GM23338 (cell line): Measurements from ENCODE around the gene NANP. TPM values are rescaled to one million over a fixed set of nuclear protein-coding genes. Genes with fewer than 3 reads are reported as not detected.
"Not testable (repeated sequence)": the region's sequence is repeated elsewhere in the genome, so short reads cannot be mapped to it uniquely, and the experiment has no call there.

Experiments
- ATAC-seq: fragments of 200-7000 bp; cut with Tn5 transposase; 3 replicates; pipeline ENCODE4 v1.9.1; 2020
- DNase-seq: peaks from one replicate; pipeline ENCODE4 v3.0.0-alpha.2; 2015; ENCODE audit warnings: low spot score
- H2AFZ ChIP-seq: fragments of 200-600 bp; sonication (generic); 2 replicates; pipeline ENCODE4 v1.8.0; 2016; ENCODE audit warnings: antibody characterized with exemption, mild to moderate bottlenecking, moderate library complexity
- H3F3A ChIP-seq: fragments of 200-600 bp; sonication (generic); replicated peaks from 2 replicates; pipeline ENCODE4 v1.8.0; 2017; ENCODE audit warnings: antibody characterized with exemption, mixed run types, low read depth
- H3K27ac ChIP-seq: fragments of 200-600 bp; sonication (generic); 2 replicates; pipeline ENCODE4 v1.6.1; 2016; ENCODE audit warnings: low read depth
- H3K27me3 ChIP-seq: fragments of 200-600 bp; sonication (generic); 2 replicates; pipeline ENCODE4 v1.8.0; 2016; ENCODE audit warnings: mild to moderate bottlenecking, mixed run types, moderate library complexity; ENCODE audit not compliant: insufficient read depth
- H3K36me3 ChIP-seq: fragments of 200-600 bp; sonication (generic); 2 replicates; pipeline ENCODE4 v1.8.0; 2016; ENCODE audit warnings: mild to moderate bottlenecking; ENCODE audit not compliant: insufficient read depth
- H3K4me1 ChIP-seq: fragments of 200-600 bp; sonication (generic); 2 replicates; pipeline ENCODE4 v1.8.0; 2016; ENCODE audit warnings: mild to moderate bottlenecking, moderate library complexity; ENCODE audit not compliant: insufficient read depth
- H3K4me2 ChIP-seq: fragments of 200-600 bp; sonication (generic); 2 replicates; pipeline ENCODE4 v1.7.1; 2017; ENCODE audit warnings: mixed run types
- H3K4me3 ChIP-seq: fragments of 200-600 bp; sonication (generic); 2 replicates; pipeline ENCODE4 v1.6.1; 2016; ENCODE audit warnings: mixed run types
- H3K79me2 ChIP-seq: fragments of 200-600 bp; sonication (generic); replicated peaks from 2 replicates; pipeline ENCODE4 v1.8.0; 2017; ENCODE audit warnings: mild to moderate bottlenecking; ENCODE audit not compliant: insufficient read depth
- H3K9me2 ChIP-seq: fragments of 200-600 bp; sonication (generic); 2 replicates; pipeline ENCODE4 v1.8.0; 2017; ENCODE audit not compliant: insufficient read depth
- H4K20me1 ChIP-seq: fragments of 200-600 bp; sonication (generic); replicated peaks from 2 replicates; pipeline ENCODE4 v1.8.0; 2017; ENCODE audit warnings: mild to moderate bottlenecking; ENCODE audit not compliant: insufficient read depth
- H3K27ac Mint-ChIP-seq: 2 replicates; pipeline ENCODE4 v1.8.0; 2020; ENCODE audit warnings: inconsistent platforms, mild to moderate bottlenecking, moderate library complexity, mixed read lengths
- H3K27me3 Mint-ChIP-seq: 3 replicates; pipeline ENCODE4 v1.8.0; 2022; ENCODE audit warnings: low read depth, mild to moderate bottlenecking, moderate library complexity, mixed read lengths, inconsistent platforms; ENCODE audit not compliant: insufficient read depth, poor library complexity
- H3K36me3 Mint-ChIP-seq: 3 replicates; pipeline ENCODE4 v1.8.0; 2021; ENCODE audit warnings: low read depth, mild to moderate bottlenecking, inconsistent platforms, moderate library complexity, mixed read lengths
- H3K4me1 Mint-ChIP-seq: 3 replicates; pipeline ENCODE4 v1.8.0; 2020; ENCODE audit warnings: mild to moderate bottlenecking, inconsistent platforms, mixed read lengths
- H3K4me3 Mint-ChIP-seq: 3 replicates; pipeline ENCODE4 v1.8.0; 2021; ENCODE audit warnings: moderate library complexity, mild to moderate bottlenecking, inconsistent platforms, mixed read lengths
- H3K9me3 Mint-ChIP-seq: 3 replicates; pipeline ENCODE4 v1.8.0; 2020; ENCODE audit warnings: moderate library complexity, mild to moderate bottlenecking, inconsistent platforms, mixed read lengths
- JUNB ChIP-seq: IDR thresholded peaks from one replicate; pipeline ENCODE4 v1.6.1; 2016; ENCODE audit warnings: antibody characterized with exemption; ENCODE audit not compliant: unreplicated experiment
- NANOG ChIP-seq: IDR thresholded peaks from 2 replicates; pipeline ENCODE4 v1.6.1; 2016; ENCODE audit warnings: antibody characterized with exemption, borderline replicate concordance
- POLR2AphosphoS5 ChIP-seq: IDR thresholded peaks from 2 replicates; pipeline ENCODE4 v1.6.1; 2016; ENCODE audit warnings: antibody characterized with exemption, low read depth
- ZNF114 ChIP-seq: fragments of 250-450 bp; sonication (Bioruptor Pico); IDR thresholded peaks from 2 replicates; pipeline ENCODE4 v1.5.0; 2020; ENCODE audit warnings: mild to moderate bottlenecking, moderate library complexity
- ZNF331 ChIP-seq: fragments of 250-450 bp; sonication (Bioruptor Pico); IDR thresholded peaks from 2 replicates; pipeline ENCODE4 v1.5.0; 2020; ENCODE audit warnings: low read depth, mild to moderate bottlenecking, moderate library complexity
- polyA plus RNA-seq: library from polyadenylated mRNA; unstranded; fragments of >200 nt; fragmentation: Nextera tagmentation; extraction: Ambion mirVana; gene quantifications from 2 replicates; pipeline ENCODE4 v1.2.1, GENCODE V29; 2016
- total RNA-seq: library from RNA; depleted of rRNA; stranded (reverse); fragments of >200 nt; shearing (Covaris generic); gene quantifications from 2 replicates; pipeline ENCODE4 v1.2.3, GENCODE V29; 2014
- TF ChIP-seq, protein P1 (sequence below), 2 experiments: fragments of 200-600 bp in 1 of 2; sonication (generic) in 1 of 2; conservative IDR thresholded peaks; 2 replicates each; pipeline versions ENCODE4 v1.5.1 to v1.6.1; 2016 to 2017; ENCODE audit warnings: antibody characterized with exemption in 2 of 2, low read depth in 2 of 2, mild to moderate bottlenecking in 2 of 2, moderate library complexity in 1 of 2
- TF ChIP-seq, protein P2 (sequence below): IDR thresholded peaks from 2 replicates; pipeline ENCODE4 v1.6.1; 2016; ENCODE audit warnings: antibody characterized with exemption

NANP gene
- total and polyA plus RNA-seq, 2 experiments from 2014 or later: 3.9 to 7.6 TPM

DNA sequence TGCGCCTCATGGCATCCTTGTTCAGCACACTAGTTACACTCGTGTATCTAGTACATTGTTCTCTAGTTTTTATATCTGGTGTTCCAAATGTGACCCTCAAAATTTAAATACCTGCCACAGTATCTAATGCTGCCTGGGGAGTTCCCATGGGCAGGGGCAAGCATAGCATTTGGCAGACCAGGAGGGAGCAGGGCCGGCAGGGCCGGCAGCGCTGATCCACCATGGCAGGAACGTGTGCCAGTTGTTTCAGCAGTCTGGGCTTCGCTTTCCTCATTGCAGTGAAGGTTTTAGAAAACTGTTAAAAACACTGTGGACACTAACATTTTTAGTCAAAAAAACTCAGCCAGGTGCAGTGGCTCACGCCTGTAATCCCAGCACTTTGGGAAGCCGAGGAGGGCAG lies 19.2 kb downstream of the NANP start (continued):
- TF ChIP-seq, protein P1, sequence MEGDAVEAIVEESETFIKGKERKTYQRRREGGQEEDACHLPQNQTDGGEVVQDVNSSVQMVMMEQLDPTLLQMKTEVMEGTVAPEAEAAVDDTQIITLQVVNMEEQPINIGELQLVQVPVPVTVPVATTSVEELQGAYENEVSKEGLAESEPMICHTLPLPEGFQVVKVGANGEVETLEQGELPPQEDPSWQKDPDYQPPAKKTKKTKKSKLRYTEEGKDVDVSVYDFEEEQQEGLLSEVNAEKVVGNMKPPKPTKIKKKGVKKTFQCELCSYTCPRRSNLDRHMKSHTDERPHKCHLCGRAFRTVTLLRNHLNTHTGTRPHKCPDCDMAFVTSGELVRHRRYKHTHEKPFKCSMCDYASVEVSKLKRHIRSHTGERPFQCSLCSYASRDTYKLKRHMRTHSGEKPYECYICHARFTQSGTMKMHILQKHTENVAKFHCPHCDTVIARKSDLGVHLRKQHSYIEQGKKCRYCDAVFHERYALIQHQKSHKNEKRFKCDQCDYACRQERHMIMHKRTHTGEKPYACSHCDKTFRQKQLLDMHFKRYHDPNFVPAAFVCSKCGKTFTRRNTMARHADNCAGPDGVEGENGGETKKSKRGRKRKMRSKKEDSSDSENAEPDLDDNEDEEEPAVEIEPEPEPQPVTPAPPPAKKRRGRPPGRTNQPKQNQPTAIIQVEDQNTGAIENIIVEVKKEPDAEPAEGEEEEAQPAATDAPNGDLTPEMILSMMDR (conservative IDR thresholded peaks at IDR 0.05; ENCODE audit: low read depth in 2 of 2): no peak
- TF ChIP-seq ZNF114 (no peak), NANOG (no peak), POLR2AphosphoS5 (no peak)

DNA sequence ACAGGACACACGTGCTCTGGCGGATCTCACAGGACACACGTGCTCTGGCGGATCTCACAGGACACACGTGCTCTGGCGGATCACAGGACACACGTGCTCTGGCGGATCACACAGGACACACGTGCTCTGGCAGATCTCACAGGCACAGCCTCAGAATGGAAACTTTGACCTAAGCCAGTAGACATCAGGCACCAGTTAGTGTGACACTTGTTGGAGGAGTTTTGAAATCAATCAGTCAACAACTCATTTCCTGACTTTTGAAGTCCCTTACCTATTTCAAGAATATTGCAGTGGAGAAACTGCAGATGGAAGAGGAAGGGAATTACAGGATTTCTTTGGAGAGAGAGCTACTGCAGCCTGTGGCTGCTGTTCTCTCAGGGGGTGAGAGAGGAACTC lies 20.9 kb downstream of the NANP start:
- H3K27me3 ChIP-seq, H3K27me3 Mint-ChIP-seq, H3K4me3 Mint-ChIP-seq, H3F3A ChIP-seq, H3K36me3 Mint-ChIP-seq, H3K27ac Mint-ChIP-seq, H3K36me3 ChIP-seq, H3K4me3 ChIP-seq, H3K27ac ChIP-seq, H3K79me2 ChIP-seq, ATAC-seq, H3K4me1 Mint-ChIP-seq, DNase-seq, H3K9me3 Mint-ChIP-seq, H4K20me1 ChIP-seq, H3K4me2 ChIP-seq, H3K4me1 ChIP-seq, H3K9me2 ChIP-seq, H2AFZ ChIP-seq: not testable (repeated sequence)

DNA sequence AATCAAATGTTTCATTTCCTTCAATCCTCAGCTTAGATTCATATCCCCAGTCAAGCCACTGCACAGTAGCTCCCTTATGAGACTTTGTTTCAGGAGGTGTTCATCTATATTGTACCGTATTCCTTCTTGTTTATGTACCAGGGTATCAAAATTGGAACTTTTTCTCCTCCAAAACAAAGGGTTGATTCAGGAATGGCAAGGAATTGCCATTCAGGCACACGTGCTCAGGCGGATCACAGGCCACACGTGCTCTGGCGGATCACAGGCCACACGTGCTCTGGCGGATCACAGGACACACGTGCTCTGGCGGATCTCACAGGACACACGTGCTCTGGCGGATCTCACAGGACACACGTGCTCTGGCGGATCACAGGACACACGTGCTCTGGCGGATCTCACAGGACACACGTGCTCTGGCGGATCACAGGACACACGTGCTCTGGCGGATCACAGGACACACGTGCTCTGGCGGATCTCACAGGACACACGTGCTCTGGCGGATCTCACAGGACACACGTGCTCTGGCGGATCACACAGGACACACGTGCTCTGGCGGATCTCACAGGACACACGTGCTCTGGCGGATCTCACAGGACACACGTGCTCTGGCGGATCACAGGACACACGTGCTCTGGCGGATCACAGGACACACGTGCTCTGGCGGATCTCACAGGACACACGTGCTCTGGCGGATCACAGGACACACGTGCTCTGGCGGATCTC lies 21.5 kb downstream of the NANP start:
- H3K36me3 ChIP-seq, ATAC-seq, H3K27me3 ChIP-seq, H3K4me3 Mint-ChIP-seq, H3K9me3 Mint-ChIP-seq, H3K4me2 ChIP-seq, H3K79me2 ChIP-seq, H3F3A ChIP-seq, H4K20me1 ChIP-seq, H3K27ac ChIP-seq, H2AFZ ChIP-seq, H3K9me2 ChIP-seq, H3K4me1 ChIP-seq, H3K27me3 Mint-ChIP-seq, H3K4me1 Mint-ChIP-seq, DNase-seq, H3K4me3 ChIP-seq, H3K36me3 Mint-ChIP-seq, H3K27ac Mint-ChIP-seq: not testable (repeated sequence)

DNA sequence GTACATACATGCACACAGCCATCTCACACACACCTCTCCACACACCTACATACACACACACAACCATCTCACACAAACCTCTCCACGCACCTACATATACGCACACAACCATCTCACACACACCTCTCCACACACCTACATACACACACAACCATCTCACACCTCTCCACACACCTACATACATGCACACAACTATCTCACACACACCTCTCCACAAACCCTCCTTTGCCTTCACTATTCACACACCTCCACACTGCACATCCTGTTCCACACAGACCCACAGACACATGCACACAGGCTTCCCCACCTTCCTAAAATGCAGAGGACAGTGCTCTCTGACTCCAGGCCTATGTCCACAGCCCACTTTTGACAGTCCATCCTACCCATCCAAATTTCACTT lies 22.2 kb downstream of the NANP start:
- DNase-seq (no peak), ATAC-seq (no peak)
- Histone ChIP-seq H3F3A (no peaks in the 10 kb centered on the region), H3K27ac (no peak overlapping the region), H3K4me2 (no peak overlapping the region), H3K79me2 (no peaks in the 10 kb centered on the region), H3K9me2 (no peaks in the 10 kb centered on the region), H2AFZ (no peak overlapping the region), H4K20me1 (no peaks in the 10 kb centered on the region), H3K4me1 (no peaks in the 10 kb centered on the region), H3K4me3 (no peak overlapping the region), H3K36me3 (no peaks in the 10 kb centered on the region), H3K27me3 (no peaks in the 10 kb centered on the region)
- TF ChIP-seq JUNB (no peak), ZNF331 (CRISPR knock-in tag) (no peak)
- TF ChIP-seq, protein P1 (conservative IDR thresholded peaks at IDR 0.05; ENCODE audit: low read depth in 2 of 2): no peak
- TF ChIP-seq, protein P2, sequence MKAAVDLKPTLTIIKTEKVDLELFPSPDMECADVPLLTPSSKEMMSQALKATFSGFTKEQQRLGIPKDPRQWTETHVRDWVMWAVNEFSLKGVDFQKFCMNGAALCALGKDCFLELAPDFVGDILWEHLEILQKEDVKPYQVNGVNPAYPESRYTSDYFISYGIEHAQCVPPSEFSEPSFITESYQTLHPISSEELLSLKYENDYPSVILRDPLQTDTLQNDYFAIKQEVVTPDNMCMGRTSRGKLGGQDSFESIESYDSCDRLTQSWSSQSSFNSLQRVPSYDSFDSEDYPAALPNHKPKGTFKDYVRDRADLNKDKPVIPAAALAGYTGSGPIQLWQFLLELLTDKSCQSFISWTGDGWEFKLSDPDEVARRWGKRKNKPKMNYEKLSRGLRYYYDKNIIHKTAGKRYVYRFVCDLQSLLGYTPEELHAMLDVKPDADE: no peak
- H3K27ac Mint-ChIP-seq: no peak overlapping the region
- no peak overlapping the region for H3K4me3 Mint-ChIP-seq
- peaks cover 5% of the 10 kb centered on the region for H3K27me3 Mint-ChIP-seq
- H3K36me3 Mint-ChIP-seq: no peaks in the 10 kb centered on the region; the same call in 2 of the 3 replicates
- peaks cover 4% of the 10 kb centered on the region; the same call in 1 of the 3 replicates for H3K9me3 Mint-ChIP-seq
- H3K4me1 Mint-ChIP-seq: no peaks in the 10 kb centered on the region
